Gastroesophageal sphincter (tissue), 4 donors: Measurements from ENCODE around the gene CDKN2B. TPM values are rescaled to one million over a fixed set of nuclear protein-coding genes. Genes with fewer than 3 reads are reported as not detected.

Experiments used
- ATAC-seq: fragments of 150-250 bp; one replicate; pipeline ENCODE4 v1.9.1; 2016; ENCODE audit warnings: mild to moderate bottlenecking, moderate library complexity
- H3K27ac ChIP-seq, 4 donors: fragments of 200-600 bp; sonication (generic) in 3 of 4; 1 replicate in 3 of 4; 2 replicates in 1 of 4; pipeline ENCODE4 v1.5.1; 2016 to 2019
- H3K27me3 ChIP-seq: fragments of 200-600 bp; sonication (generic); one replicate; pipeline ENCODE4 v1.5.1; 2019
- H3K36me3 ChIP-seq, 2 donors: fragments of 200-600 bp; sonication (generic); one replicate each; pipeline ENCODE4 v1.5.1; 2019; ENCODE audit warnings: control low read depth in 1 of 2
- H3K4me1 ChIP-seq, 3 donors: fragments of 200-600 bp; sonication (generic); 1 replicate in 2 of 3; 2 replicates in 1 of 3; pipeline ENCODE4 v1.5.1; 2016 to 2019; ENCODE audit warnings: control low read depth in 2 of 3
- H3K4me3 ChIP-seq, 2 donors: fragments of 200-600 bp; sonication (generic); one replicate each; pipeline ENCODE4 v1.5.1; 2019; ENCODE audit warnings: mild to moderate bottlenecking in 1 of 2, moderate library complexity in 1 of 2
- H3K9me3 ChIP-seq, 3 donors: fragments of 200-600 bp; sonication (generic); one replicate each; pipeline ENCODE4 v1.5.1; 2017 to 2019; ENCODE audit warnings: control low read depth in 2 of 3
- EP300 ChIP-seq: sonication (generic); formaldehyde crosslinking; IDR thresholded peaks from one replicate; pipeline ENCODE4 v1.6.1; 2017; ENCODE audit warnings: antibody characterized with exemption, mild to moderate bottlenecking
- POLR2A ChIP-seq, 2 donors: fragments of 450-650 bp; IDR thresholded peaks; one replicate each; pipeline ENCODE4 v1.6.1; 2017; ENCODE audit warnings: antibody characterized with exemption in 2 of 2, mild to moderate bottlenecking in 2 of 2, moderate library complexity in 1 of 2
- POLR2AphosphoS5 ChIP-seq: sonication (generic); formaldehyde crosslinking; IDR thresholded peaks from one replicate; pipeline ENCODE4 v1.6.1; 2017; ENCODE audit warnings: antibody characterized with exemption
- WGBS, 2 donors: methylation state at CpG; one replicate each; pipeline ENCODE4 v1.1.5; 2018; ENCODE audit warnings: low coverage in 1 of 2; 5-methylcytosine and 5-hydroxymethylcytosine counted together
- total RNA-seq, 4 donors: library from RNA; depleted of rRNA; stranded (reverse); fragments of >200 nt; gene quantifications; one replicate each; pipeline ENCODE4 v1.1.0, GENCODE V29; 2016
- TF ChIP-seq, protein P1 (sequence below), 4 experiments: fragments of 200-600 bp in 2 of 4; fragments of 450-650 bp in 2 of 4; sonication (generic) in 1 of 4; IDR thresholded peaks; one replicate each; pipeline ENCODE4 v1.5.1; 2017 to 2019; ENCODE audit warnings: antibody characterized with exemption in 4 of 4, mild to moderate bottlenecking in 2 of 4, moderate library complexity in 2 of 4

CDKN2B gene
- total RNA-seq, 4 donors from 2014 or later: 6.2 to 21.6 (median 9.3) TPM

DNA sequence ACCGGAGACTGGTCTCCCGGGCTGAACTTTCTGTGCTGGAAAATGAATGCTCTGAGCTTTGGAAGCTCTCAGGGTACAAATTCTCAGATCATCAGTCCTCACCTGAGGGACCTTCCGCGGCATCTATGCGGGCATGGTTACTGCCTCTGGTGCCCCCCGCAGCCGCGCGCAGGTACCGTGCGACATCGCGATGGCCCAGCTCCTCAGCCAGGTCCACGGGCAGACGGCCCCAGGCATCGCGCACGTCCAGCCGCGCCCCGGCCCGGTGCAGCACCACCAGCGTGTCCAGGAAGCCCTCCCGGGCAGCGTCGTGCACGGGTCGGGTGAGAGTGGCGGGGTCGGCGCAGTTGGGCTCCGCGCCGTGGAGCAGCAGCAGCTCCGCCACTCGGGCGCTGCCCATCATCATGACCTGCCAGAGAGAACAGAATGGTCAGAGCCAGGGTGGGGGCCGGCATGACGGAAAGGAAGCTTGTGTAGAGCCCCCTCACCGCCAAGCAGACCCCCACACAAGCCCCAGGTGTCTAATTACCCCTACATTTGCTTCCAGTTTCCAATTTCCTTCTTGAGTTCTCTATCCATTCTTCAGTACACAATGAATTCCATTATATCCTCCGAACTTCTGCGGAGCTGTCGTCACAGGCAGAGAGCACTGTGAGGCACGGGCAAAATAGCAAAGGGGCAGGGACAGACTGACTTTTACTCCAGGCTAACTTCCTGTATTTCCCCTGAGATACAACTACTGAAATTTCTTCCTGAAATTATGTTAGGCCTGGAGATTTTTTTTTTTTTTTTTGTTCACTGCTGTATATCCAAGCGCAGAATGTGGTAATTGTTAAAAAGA lies 38.1 kb downstream of the CDKN2B start:
- Histone ChIP-seq H3K9me3 (no peaks in the 10 kb centered on the region), H3K27ac (no peak overlapping the region), H3K4me1 (peaks cover 5 to 56% (median 20%) of the 10 kb centered on the region in 3 donors), H3K36me3 (no peaks in the 10 kb centered on the region), H3K27me3 (peaks cover 100% of the 10 kb centered on the region), H3K4me3 (no peak overlapping the region)
- 7 to 9% methylated on average over 5 to 11 of the region's 45 CpGs for WGBS, 2 donors
- no peak for TF ChIP-seq EP300
- TF ChIP-seq POLR2A (IDR thresholded peaks at IDR 0.05): no peak
- no peak for TF ChIP-seq POLR2AphosphoS5
- TF ChIP-seq, protein P1, sequence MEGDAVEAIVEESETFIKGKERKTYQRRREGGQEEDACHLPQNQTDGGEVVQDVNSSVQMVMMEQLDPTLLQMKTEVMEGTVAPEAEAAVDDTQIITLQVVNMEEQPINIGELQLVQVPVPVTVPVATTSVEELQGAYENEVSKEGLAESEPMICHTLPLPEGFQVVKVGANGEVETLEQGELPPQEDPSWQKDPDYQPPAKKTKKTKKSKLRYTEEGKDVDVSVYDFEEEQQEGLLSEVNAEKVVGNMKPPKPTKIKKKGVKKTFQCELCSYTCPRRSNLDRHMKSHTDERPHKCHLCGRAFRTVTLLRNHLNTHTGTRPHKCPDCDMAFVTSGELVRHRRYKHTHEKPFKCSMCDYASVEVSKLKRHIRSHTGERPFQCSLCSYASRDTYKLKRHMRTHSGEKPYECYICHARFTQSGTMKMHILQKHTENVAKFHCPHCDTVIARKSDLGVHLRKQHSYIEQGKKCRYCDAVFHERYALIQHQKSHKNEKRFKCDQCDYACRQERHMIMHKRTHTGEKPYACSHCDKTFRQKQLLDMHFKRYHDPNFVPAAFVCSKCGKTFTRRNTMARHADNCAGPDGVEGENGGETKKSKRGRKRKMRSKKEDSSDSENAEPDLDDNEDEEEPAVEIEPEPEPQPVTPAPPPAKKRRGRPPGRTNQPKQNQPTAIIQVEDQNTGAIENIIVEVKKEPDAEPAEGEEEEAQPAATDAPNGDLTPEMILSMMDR (IDR thresholded peaks at IDR 0.05): no peak
- no peak for ATAC-seq

DNA sequence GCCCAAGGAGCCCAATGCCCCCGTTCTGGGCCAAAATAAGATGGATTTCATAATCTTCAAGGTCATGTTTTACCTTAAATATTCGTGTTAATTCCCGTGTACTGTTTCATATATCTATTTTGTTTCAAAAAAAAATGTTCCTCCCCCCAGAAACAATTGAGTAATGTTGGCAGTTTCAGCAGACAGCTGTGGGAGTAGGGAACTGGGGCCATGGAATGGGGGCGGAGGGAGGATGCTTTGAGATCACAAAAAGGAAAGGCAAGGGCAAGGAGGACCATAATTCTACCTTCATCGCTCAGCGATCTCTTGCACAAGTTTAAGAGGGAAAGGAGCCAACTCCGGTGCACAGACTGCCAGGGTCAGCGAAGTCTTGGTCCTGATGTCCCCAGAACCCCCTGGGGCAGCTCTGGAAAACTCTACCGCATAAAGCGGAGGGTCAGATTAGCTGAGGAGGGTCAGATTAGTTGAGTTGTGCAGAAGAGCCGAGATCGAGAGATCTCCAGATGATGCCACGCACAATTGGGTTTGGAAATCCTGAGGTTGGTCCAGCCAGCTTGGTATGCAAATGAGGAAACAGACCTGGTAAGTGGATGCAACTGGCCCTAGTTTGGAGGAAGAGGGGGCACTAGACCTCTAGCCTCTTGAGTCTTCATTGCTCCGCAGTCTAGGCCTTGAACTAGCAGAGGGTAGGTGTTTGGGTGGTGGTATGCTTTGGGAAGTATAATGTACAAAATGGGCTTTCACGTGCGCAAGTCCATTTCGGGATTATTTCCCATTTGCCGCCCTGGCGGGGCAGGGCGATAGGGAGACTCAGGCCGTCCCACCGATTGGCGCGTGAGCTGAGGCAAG lies 38.9 kb downstream of the CDKN2B start:
- peaks cover 5 to 60% (median 26%) of the 10 kb centered on the region in 3 donors for H3K4me1 ChIP-seq
- ATAC-seq: no peak
- H3K4me3 ChIP-seq: no peak overlapping the region
- 8 to 19% methylated on average over 12 of the region's 24 CpGs for WGBS, 2 donors
- no peaks in the 10 kb centered on the region for H3K36me3 ChIP-seq
- H3K27ac ChIP-seq: no peak overlapping the region
- H3K9me3 ChIP-seq: no peaks in the 10 kb centered on the region
- peaks cover 100% of the 10 kb centered on the region for H3K27me3 ChIP-seq
- TF ChIP-seq, protein P1 (IDR thresholded peaks at IDR 0.05): no peak
- TF ChIP-seq POLR2AphosphoS5 (no peak), EP300 (no peak), POLR2A (IDR thresholded peaks at IDR 0.05) (no peak)

DNA sequence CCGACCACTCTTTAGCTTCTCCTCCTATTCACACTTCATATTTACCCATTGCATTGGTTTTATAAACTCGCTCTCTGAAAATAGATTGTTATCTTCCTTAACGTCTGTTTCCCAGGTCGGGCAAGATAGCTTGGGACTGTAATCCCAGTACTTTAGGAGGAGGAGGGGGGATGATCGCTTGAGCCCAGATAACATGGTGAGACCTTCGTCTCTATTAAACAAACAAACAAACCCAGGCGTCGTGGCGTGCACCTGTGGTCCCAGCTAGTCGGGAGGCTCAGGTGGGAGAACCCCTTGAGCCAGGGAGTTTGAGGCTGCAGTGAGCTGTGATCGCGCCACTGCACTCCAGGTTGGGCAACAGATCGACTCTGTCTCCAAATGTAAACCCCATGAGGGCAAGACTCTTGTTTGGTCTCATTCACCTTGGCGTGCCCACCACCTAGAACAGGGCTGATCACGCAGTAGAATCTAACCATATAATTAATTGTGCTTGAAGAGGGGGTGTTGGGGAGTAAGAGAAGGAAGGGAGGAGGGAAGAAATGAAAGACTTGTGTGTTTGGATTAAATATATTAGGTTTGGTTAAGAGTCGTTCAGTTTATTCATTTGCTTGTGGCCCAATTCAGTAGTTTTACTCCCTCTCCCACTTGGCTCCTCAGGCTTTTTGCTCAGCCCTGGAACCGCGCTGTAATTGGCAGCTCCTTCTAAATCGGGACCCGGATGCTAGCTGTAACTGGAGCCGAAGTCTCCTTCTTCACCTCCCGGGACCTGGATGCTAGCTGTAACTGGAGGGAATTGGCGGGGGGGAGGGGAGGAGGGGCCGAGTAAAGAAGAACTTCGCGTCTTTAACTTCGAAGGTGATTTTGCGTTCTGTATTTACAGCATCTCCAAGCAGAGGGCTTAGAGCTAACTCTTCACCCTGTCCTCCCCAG lies 39.8 kb downstream of the CDKN2B start:
- Histone ChIP-seq H3K4me1 (peaks cover under 1 to 56% (median 20%) of the 10 kb centered on the region in 3 donors), H3K27ac (no peak overlapping the region), H3K4me3 (no peak overlapping the region), H3K36me3 (no peaks in the 10 kb centered on the region), H3K9me3 (peaks cover 0 to 9% (median 0%) of the 10 kb centered on the region in 3 donors), H3K27me3 (peaks cover 100% of the 10 kb centered on the region)
- WGBS, 2 donors: 6 to 10% methylated on average over 17 to 21 of the region's 28 CpGs
- ATAC-seq: no peak
- TF ChIP-seq POLR2AphosphoS5: no peak
- TF ChIP-seq POLR2A (IDR thresholded peaks at IDR 0.05): no peak
- no peak for TF ChIP-seq EP300

DNA sequence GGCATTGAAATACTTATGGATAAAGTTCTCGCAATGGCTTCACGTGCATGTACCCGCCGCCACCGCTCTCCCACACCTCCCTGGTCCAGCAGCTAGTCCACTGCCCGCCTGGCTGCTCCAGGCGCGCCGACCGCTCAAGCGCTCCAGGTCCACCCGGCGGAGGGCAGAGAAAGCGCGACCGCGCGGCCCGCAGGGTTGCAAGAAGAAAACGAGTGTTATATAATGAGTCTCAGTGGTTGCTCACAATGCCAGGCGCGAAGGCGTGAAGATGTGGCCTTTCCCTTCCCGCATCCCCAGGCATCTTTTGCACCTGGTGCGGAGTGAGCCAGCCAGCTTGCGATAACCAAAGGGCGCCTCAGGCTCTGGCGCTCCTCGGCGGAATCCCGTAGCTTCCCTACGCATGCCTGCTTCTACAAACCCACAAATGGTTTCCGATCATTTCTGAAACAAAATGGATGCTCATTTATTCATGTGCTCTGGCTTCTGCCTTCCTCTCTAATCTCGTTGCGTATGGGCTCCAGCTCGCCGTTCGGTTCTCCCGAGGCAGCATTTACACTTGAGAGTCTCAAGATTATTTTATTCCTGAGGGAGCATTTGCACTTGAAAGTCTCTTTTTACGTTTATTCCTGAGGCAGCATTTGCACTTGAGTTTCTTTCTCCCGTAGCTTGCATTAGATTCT lies 40.6 kb downstream of the CDKN2B start:
- peaks cover 100% of the 10 kb centered on the region for H3K27me3 ChIP-seq

More for the DNA sequence above, 40.6 kb downstream of the CDKN2B start:
- H3K4me1 ChIP-seq: peaks cover 0 to 53% (median 19%) of the 10 kb centered on the region in 3 donors
- no peak for ATAC-seq
- no peak overlapping the region for H3K27ac ChIP-seq
- no peaks in the 10 kb centered on the region for H3K36me3 ChIP-seq
- TF ChIP-seq EP300 (no peak), POLR2A (IDR thresholded peaks at IDR 0.05) (no peak), POLR2AphosphoS5 (no peak)
- TF ChIP-seq, protein P1 (IDR thresholded peaks at IDR 0.05): no peak
- WGBS, 2 donors: 4 to 11% methylated on average over 3 to 11 of the region's 41 CpGs
- H3K4me3 ChIP-seq: no peak overlapping the region
- H3K9me3 ChIP-seq: peaks cover 0 to 17% (median 0%) of the 10 kb centered on the region in 3 donors
